ENCODE data around the gene GPR17.

GPR17 gene

GRCh38 chr2:127678531-127678930, 32.6 kb downstream of the GPR17 start:
- Mint-ChIP-seq H3K4me1 (peaks cover 18% of the 10 kb centered on the region), H3K9me3 (no peaks in the 10 kb centered on the region), H3K4me3 (no peak overlapping the region), H3K27ac (no peak overlapping the region), H3K27me3 (peaks cover 17% of the 10 kb centered on the region), H3K36me3 (no peaks in the 10 kb centered on the region)
- ATAC-seq (ENCODE audit: low read depth) (no peak), DNase-seq (ENCODE audit: low spot score in 2 of 2) (no peak)

GRCh38 chr2:127678991-127679390, 33.0 kb downstream of the GPR17 start:
- ATAC-seq (ENCODE audit: low read depth): no peak
- Mint-ChIP-seq H3K4me1 (peaks cover 18% of the 10 kb centered on the region), H3K27me3 (peaks cover 15% of the 10 kb centered on the region), H3K36me3 (no peaks in the 10 kb centered on the region), H3K27ac (no peak overlapping the region), H3K4me3 (no peak overlapping the region), H3K9me3 (no peaks in the 10 kb centered on the region)
- DNase-seq (ENCODE audit: low spot score in 2 of 2): no peak

GRCh38 chr2:127679680-127680361, 33.9 kb downstream of the GPR17 start:
- ATAC-seq (ENCODE audit: low read depth): no peak
- no peaks in the 10 kb centered on the region for H3K36me3 Mint-ChIP-seq
- H3K4me1 Mint-ChIP-seq: peaks cover 15% of the 10 kb centered on the region

GRCh38 chr2:127680706-127681287, 34.8 kb downstream of the GPR17 start:
- peaks cover 13% of the 10 kb centered on the region for H3K4me1 Mint-ChIP-seq
- peaks cover 11% of the 10 kb centered on the region for H3K27me3 Mint-ChIP-seq
- H3K9me3 Mint-ChIP-seq: no peaks in the 10 kb centered on the region
- ATAC-seq (ENCODE audit: low read depth) (no peak), DNase-seq (ENCODE audit: low spot score in 2 of 2) (no peak)
- no peaks in the 10 kb centered on the region for H3K36me3 Mint-ChIP-seq
- H3K27ac Mint-ChIP-seq: no peak overlapping the region
- no peak overlapping the region for H3K4me3 Mint-ChIP-seq

More at GRCh38 chr2:127679680-127680361, 33.9 kb downstream of the GPR17 start:
- DNase-seq (ENCODE audit: low spot score in 2 of 2): no peak
- no peak overlapping the region for H3K4me3 Mint-ChIP-seq
- peaks cover 11% of the 10 kb centered on the region for H3K27me3 Mint-ChIP-seq
- no peaks in the 10 kb centered on the region for H3K9me3 Mint-ChIP-seq
- no peak overlapping the region for H3K27ac Mint-ChIP-seq

GRCh38 chr2:127681288-127681804, 35.4 kb downstream of the GPR17 start:
- Mint-ChIP-seq H3K4me1 (peaks cover 10% of the 10 kb centered on the region), H3K27ac (no peak overlapping the region), H3K27me3 (peaks cover 8% of the 10 kb centered on the region), H3K9me3 (no peaks in the 10 kb centered on the region), H3K36me3 (no peaks in the 10 kb centered on the region), H3K4me3 (peak overlapping the region; percentile 53)
- no peak for DNase-seq (ENCODE audit: low spot score in 2 of 2)
- ATAC-seq (ENCODE audit: low read depth): no peak

GRCh38 chr2:127681976-127682857, 36.3 kb downstream of the GPR17 start:
- DNase-seq (ENCODE audit: low spot score in 2 of 2): no peak
- Mint-ChIP-seq H3K27me3 (peaks cover 6% of the 10 kb centered on the region), H3K36me3 (no peaks in the 10 kb centered on the region), H3K4me1 (peaks cover 10% of the 10 kb centered on the region), H3K9me3 (no peaks in the 10 kb centered on the region), H3K4me3 (no peak overlapping the region), H3K27ac (no peak overlapping the region)
- no peak for ATAC-seq (ENCODE audit: low read depth)

- peaks cover 5% of the 10 kb centered on the region for H3K27me3 Mint-ChIP-seq
- DNase-seq (ENCODE audit: low spot score in 2 of 2) (no peak), ATAC-seq (ENCODE audit: low read depth) (no peak)
- H3K4me1 Mint-ChIP-seq: peaks cover 9% of the 10 kb centered on the region
- no peaks in the 10 kb centered on the region for H3K9me3 Mint-ChIP-seq
- no peak overlapping the region for H3K4me3 Mint-ChIP-seq
- no peaks in the 10 kb centered on the region for H3K36me3 Mint-ChIP-seq
- no peak overlapping the region for H3K27ac Mint-ChIP-seq
These were observed 37.1 kb downstream of the GPR17 start for GRCh38 chr2:127683056-127683455.

- no peak overlapping the region for H3K27ac Mint-ChIP-seq
- no peak overlapping the region for H3K4me3 Mint-ChIP-seq
- no peaks in the 10 kb centered on the region for H3K9me3 Mint-ChIP-seq
- DNase-seq (ENCODE audit: low spot score in 2 of 2): no peak
- H3K27me3 Mint-ChIP-seq: no peaks in the 10 kb centered on the region
- no peaks in the 10 kb centered on the region for H3K36me3 Mint-ChIP-seq
- H3K4me1 Mint-ChIP-seq: peaks cover 3% of the 10 kb centered on the region
- ATAC-seq (ENCODE audit: low read depth): no peak
These were observed 37.8 kb downstream of the GPR17 start for GRCh38 chr2:127683757-127684156.

- Mint-ChIP-seq H3K27ac (no peak overlapping the region), H3K36me3 (no peaks in the 10 kb centered on the region), H3K4me1 (peaks cover 3% of the 10 kb centered on the region), H3K27me3 (no peaks in the 10 kb centered on the region), H3K9me3 (no peaks in the 10 kb centered on the region), H3K4me3 (no peak overlapping the region)
- ATAC-seq (ENCODE audit: low read depth): no peak
- DNase-seq (ENCODE audit: low spot score in 2 of 2): no peak
These were observed 39.6 kb downstream of the GPR17 start for GRCh38 chr2:127685410-127686080.

- no peak for ATAC-seq (ENCODE audit: low read depth)
- Mint-ChIP-seq H3K36me3 (peaks cover 11% of the 10 kb centered on the region), H3K27ac (no peak overlapping the region), H3K9me3 (peaks cover 10% of the 10 kb centered on the region), H3K4me1 (no peaks in the 10 kb centered on the region), H3K4me3 (no peak overlapping the region), H3K27me3 (no peaks in the 10 kb centered on the region)
- no peak for DNase-seq (ENCODE audit: low spot score in 2 of 2)
These were observed 42.5 kb downstream of the GPR17 start for GRCh38 chr2:127688405-127688804.

GRCh38 chr2:127690696-127691095, 44.7 kb downstream of the GPR17 start:
- DNase-seq (ENCODE audit: low spot score in 2 of 2) (no peak), ATAC-seq (ENCODE audit: low read depth) (no peak)
- peaks cover 10% of the 10 kb centered on the region for H3K9me3 Mint-ChIP-seq
- H3K27ac Mint-ChIP-seq: no peak overlapping the region
- H3K4me1 Mint-ChIP-seq: no peaks in the 10 kb centered on the region
- peaks cover 11% of the 10 kb centered on the region for H3K36me3 Mint-ChIP-seq
- no peaks in the 10 kb centered on the region for H3K27me3 Mint-ChIP-seq
- H3K4me3 Mint-ChIP-seq: no peak overlapping the region

GRCh38 chr2:127694986-127695385, 49.0 kb downstream of the GPR17 start:
- peaks cover 19% of the 10 kb centered on the region for H3K36me3 Mint-ChIP-seq
- H3K4me3 Mint-ChIP-seq: no peak overlapping the region
- DNase-seq (ENCODE audit: low spot score in 2 of 2): no peak
- H3K4me1 Mint-ChIP-seq: no peaks in the 10 kb centered on the region
- peaks cover 10% of the 10 kb centered on the region for H3K9me3 Mint-ChIP-seq
- H3K27me3 Mint-ChIP-seq: no peaks in the 10 kb centered on the region
- ATAC-seq (ENCODE audit: low read depth): no peak
- no peak overlapping the region for H3K27ac Mint-ChIP-seq

- Mint-ChIP-seq H3K27me3 (no peaks in the 10 kb centered on the region), H3K27ac (no peak overlapping the region), H3K4me1 (peaks cover 8% of the 10 kb centered on the region), H3K9me3 (peaks cover 10% of the 10 kb centered on the region), H3K4me3 (no peak overlapping the region), H3K36me3 (peaks cover 19% of the 10 kb centered on the region)
- DNase-seq (ENCODE audit: low spot score in 2 of 2) (peak; percentile 37 to 63), ATAC-seq (ENCODE audit: low read depth) (peak; percentile 58)
These were observed 49.8 kb downstream of the GPR17 start for GRCh38 chr2:127695491-127696472.
